ENCODE results near the gene NFRKB.
"Not testable (repeated sequence)": the region's sequence is repeated elsewhere in the genome, so short reads cannot be mapped to it uniquely, and the experiment has no call there.

The NFRKB gene

GRCh38 chr11:129888451-129888850 is 6.9 kb downstream of the NFRKB start:
- DNase-seq, result no peak

- DNase-seq, result no peak
These were observed 10.0 kb downstream of the NFRKB start for GRCh38 chr11:129885381-129885780.

GRCh38 chr11:129884581-129884980 is 10.8 kb downstream of the NFRKB start:
- no peak for DNase-seq

GRCh38 chr11:129881570-129882170 is 13.7 kb downstream of the NFRKB start:
- DNase-seq, result peak; percentile 84

GRCh38 chr11:129880311-129880710 is 15.1 kb downstream of the NFRKB start:
- DNase-seq, result no peak

- DNase-seq, result no peak
These were observed 23.5 kb downstream of the NFRKB start for GRCh38 chr11:129871914-129872313.

GRCh38 chr11:129868626-129869025 is 26.8 kb downstream of the NFRKB start:
- DNase-seq, result not testable (repeated sequence)

- DNase-seq, result no peak
These were observed 29.1 kb downstream of the NFRKB start for GRCh38 chr11:129866311-129866710.

- DNase-seq, result no peak
These were observed 29.7 kb downstream of the NFRKB start for GRCh38 chr11:129865701-129866100.

- no peak for DNase-seq
These were observed 30.6 kb downstream of the NFRKB start for GRCh38 chr11:129864811-129865210.

GRCh38 chr11:129861702-129862522 is 33.5 kb downstream of the NFRKB start:
- DNase-seq, result peak; percentile 98

GRCh38 chr11:129856036-129856435 is 39.3 kb downstream of the NFRKB start:
- DNase-seq, result no peak

GRCh38 chr11:129855086-129855485 is 40.3 kb downstream of the NFRKB start:
- no peak for DNase-seq

- DNase-seq, result no peak
These were observed 41.1 kb downstream of the NFRKB start for GRCh38 chr11:129854232-129854805.

GRCh38 chr11:129853518-129854231 is 41.7 kb downstream of the NFRKB start:
- DNase-seq, result no peak

- no peak for DNase-seq
These were observed 43.1 kb downstream of the NFRKB start for GRCh38 chr11:129852125-129852740.

- peak; percentile 50 for DNase-seq
These were observed 45.8 kb downstream of the NFRKB start for GRCh38 chr11:129849447-129850130.

GRCh38 chr11:129847361-129847760 is 48.0 kb downstream of the NFRKB start:
- DNase-seq, result not testable (repeated sequence)

- peak; percentile 51 for DNase-seq
These were observed 48.7 kb downstream of the NFRKB start for GRCh38 chr11:129846508-129847335.

All from islet precursor cell (in vitro differentiated cells).